Endodermal cell (in vitro differentiated cells): ENCODE results near the gene ATOH8. TPM values are rescaled to one million over a fixed set of nuclear protein-coding genes. Genes with fewer than 3 reads are reported as not detected.
"Not testable (repeated sequence)": the region's sequence is repeated elsewhere in the genome, so short reads cannot be mapped to it uniquely, and the experiment has no call there.

Source experiments
- DNase-seq: peaks from one replicate; pipeline ENCODE4 v3.0.0-alpha.2; 2017
- H3K27ac ChIP-seq: 2 replicates; pipeline ENCODE4 v1.5.1; 2013; ENCODE audit warnings: mild to moderate bottlenecking, low read depth, low read length, moderate library complexity
- H3K27me3 ChIP-seq: 2 replicates; pipeline ENCODE4 v1.6.1; 2013; ENCODE audit warnings: mild to moderate bottlenecking, low read length, moderate library complexity; ENCODE audit not compliant: insufficient read depth, control insufficient read depth, poor library complexity, severe bottlenecking
- H3K36me3 ChIP-seq: 2 replicates; pipeline ENCODE4 v1.7.0; 2013; ENCODE audit warnings: mild to moderate bottlenecking, low read length, moderate library complexity; ENCODE audit not compliant: control insufficient read depth, insufficient read depth
- H3K4me1 ChIP-seq: one replicate; pipeline ENCODE4 v1.7.0; 2013; ENCODE audit warnings: low read length; ENCODE audit not compliant: control insufficient read depth, insufficient read depth
- H3K4me3 ChIP-seq: 2 replicates; pipeline ENCODE4 v1.5.1; 2013; ENCODE audit warnings: mild to moderate bottlenecking, low read length, moderate library complexity
- H3K9ac ChIP-seq: 2 replicates; pipeline ENCODE4 v1.6.1; 2013; ENCODE audit warnings: mild to moderate bottlenecking, low read length, moderate library complexity; ENCODE audit not compliant: poor library complexity, severe bottlenecking; ENCODE audit errors: extremely low read depth
- H3K9me3 ChIP-seq: 2 replicates; pipeline ENCODE4 v1.6.1; 2013; ENCODE audit warnings: mild to moderate bottlenecking, low read length, moderate library complexity; ENCODE audit not compliant: control insufficient read depth
- H3K27ac Mint-ChIP-seq: 2 replicates; pipeline ENCODE4 v1.8.0; 2020; ENCODE audit warnings: mixed read lengths
- H3K27me3 Mint-ChIP-seq: 2 replicates; pipeline ENCODE4 v1.8.0; 2021; ENCODE audit warnings: mild to moderate bottlenecking, mixed read lengths; ENCODE audit not compliant: insufficient read depth
- H3K36me3 Mint-ChIP-seq: 2 replicates; pipeline ENCODE4 v1.8.0; 2020; ENCODE audit warnings: low read depth, mixed read lengths
- H3K4me1 Mint-ChIP-seq: 2 replicates; pipeline ENCODE4 v1.8.0; 2020; ENCODE audit warnings: mixed read lengths
- H3K4me3 Mint-ChIP-seq: 2 replicates; pipeline ENCODE4 v1.8.0; 2020; ENCODE audit warnings: mild to moderate bottlenecking, moderate library complexity, mixed read lengths
- H3K9me3 Mint-ChIP-seq: 2 replicates; pipeline ENCODE4 v1.8.0; 2020; ENCODE audit warnings: mild to moderate bottlenecking, mixed read lengths
- WGBS, 2 experiments: methylation state at CpG; one replicate each; pipeline versions ENCODE4 v1.1.5 to v1.1.7; 2013; ENCODE audit warnings: missing lambda C conversion rate in 2 of 2, mixed read lengths in 1 of 2; ENCODE audit not compliant: insufficient coverage in 1 of 2, insufficient read length in 1 of 2; 5-methylcytosine and 5-hydroxymethylcytosine counted together
- total RNA-seq, 2 donors: library from RNA; stranded (reverse); fragmentation: NEBNext Ultra II Directional in 1 of 2; extraction: Animal tissue kit (Norgen Biotek cat#: 25700) in 1 of 2; gene quantifications; 2 replicates in 1 of 2; 3 replicates in 1 of 2; pipeline ENCODE4 v1.2.1, GENCODE V29; 2021
- TF ChIP-seq, protein P1 (sequence below): fragments of 200-600 bp; sonication (generic); conservative IDR thresholded peaks from 2 replicates; pipeline ENCODE4 v1.5.0; 2021; ENCODE audit warnings: antibody characterized with exemption, mild to moderate bottlenecking

Gene ATOH8
- total RNA-seq, 2 donors from 2014 or later = 1.3 to 1.6 TPM

DNA sequence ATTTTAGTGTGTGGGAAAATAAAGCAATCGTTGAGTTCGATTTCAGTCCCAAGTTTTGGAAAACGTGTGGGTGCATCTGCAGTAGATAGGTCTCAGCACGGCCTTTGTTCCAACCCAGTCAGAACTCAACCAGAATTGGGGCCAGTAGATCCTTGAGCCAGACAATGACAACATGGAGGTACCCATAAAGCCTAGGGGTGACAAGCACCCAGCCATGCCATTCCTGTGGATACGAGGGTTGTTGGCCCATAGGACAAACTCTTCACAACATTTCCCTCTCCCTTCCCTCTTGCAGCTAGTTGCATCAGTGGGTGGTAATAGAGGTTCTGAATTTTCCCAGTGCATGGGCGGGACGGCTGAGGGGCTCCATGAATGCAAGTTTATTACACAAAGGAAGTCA, 74.9 kb downstream of the ATOH8 start:
- TF ChIP-seq, protein P1, sequence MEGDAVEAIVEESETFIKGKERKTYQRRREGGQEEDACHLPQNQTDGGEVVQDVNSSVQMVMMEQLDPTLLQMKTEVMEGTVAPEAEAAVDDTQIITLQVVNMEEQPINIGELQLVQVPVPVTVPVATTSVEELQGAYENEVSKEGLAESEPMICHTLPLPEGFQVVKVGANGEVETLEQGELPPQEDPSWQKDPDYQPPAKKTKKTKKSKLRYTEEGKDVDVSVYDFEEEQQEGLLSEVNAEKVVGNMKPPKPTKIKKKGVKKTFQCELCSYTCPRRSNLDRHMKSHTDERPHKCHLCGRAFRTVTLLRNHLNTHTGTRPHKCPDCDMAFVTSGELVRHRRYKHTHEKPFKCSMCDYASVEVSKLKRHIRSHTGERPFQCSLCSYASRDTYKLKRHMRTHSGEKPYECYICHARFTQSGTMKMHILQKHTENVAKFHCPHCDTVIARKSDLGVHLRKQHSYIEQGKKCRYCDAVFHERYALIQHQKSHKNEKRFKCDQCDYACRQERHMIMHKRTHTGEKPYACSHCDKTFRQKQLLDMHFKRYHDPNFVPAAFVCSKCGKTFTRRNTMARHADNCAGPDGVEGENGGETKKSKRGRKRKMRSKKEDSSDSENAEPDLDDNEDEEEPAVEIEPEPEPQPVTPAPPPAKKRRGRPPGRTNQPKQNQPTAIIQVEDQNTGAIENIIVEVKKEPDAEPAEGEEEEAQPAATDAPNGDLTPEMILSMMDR = no peak
- no peak overlapping the region for H3K9ac ChIP-seq
- Mint-ChIP-seq H3K4me1 (peaks cover 3% of the 10 kb centered on the region), H3K27ac (no peak overlapping the region), H3K36me3 (no peaks in the 10 kb centered on the region), H3K27me3 (peaks cover 31% of the 10 kb centered on the region), H3K4me3 (no peak overlapping the region), H3K9me3 (no peaks in the 10 kb centered on the region)
- no peaks in the 10 kb centered on the region for H3K9me3 ChIP-seq
- no peak overlapping the region for H3K4me3 ChIP-seq
- peaks cover 2% of the 10 kb centered on the region for H3K4me1 ChIP-seq
- H3K36me3 ChIP-seq = no peaks in the 10 kb centered on the region
- H3K27me3 ChIP-seq = peaks cover 4% of the 10 kb centered on the region
- no peak for DNase-seq
- no peak overlapping the region for H3K27ac ChIP-seq
- 91 to 98% methylated on average over 4 to 7 of the region's 7 CpGs for WGBS, 2 experiments

DNA sequence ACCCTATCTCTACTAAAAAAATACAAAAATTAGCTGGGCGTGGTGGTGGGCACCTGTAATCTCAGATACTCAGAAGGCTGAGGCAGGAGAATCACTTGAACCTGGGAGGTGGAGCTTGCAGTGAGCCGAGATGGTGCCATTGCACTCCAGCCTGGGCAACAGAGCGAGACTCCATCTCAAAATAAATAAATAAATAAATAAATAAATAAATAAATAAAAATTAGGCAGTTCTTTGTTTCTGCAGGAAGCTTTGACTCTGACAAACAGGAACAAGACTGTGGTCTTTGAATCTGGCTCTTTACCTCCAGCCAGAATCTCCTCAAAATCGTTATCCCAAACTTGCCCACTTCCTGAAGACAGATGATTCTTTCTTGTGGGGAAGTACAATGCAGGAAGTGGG, 75.6 kb downstream of the ATOH8 start:
- H3K9me3 ChIP-seq, H3K4me3 ChIP-seq, H3K27me3 ChIP-seq, H3K4me1 ChIP-seq, H3K9ac ChIP-seq, H3K36me3 ChIP-seq, H3K27ac Mint-ChIP-seq, H3K36me3 Mint-ChIP-seq, DNase-seq, H3K9me3 Mint-ChIP-seq, H3K4me3 Mint-ChIP-seq, H3K4me1 Mint-ChIP-seq, H3K27ac ChIP-seq: not testable (repeated sequence)
- peaks cover 25% of the 10 kb centered on the region for H3K27me3 Mint-ChIP-seq
- WGBS, 2 experiments = 91% methylated on average over 3 of the region's 4 CpGs; no CpG with 5 or more reads in 1 of the 2 experiments

DNA sequence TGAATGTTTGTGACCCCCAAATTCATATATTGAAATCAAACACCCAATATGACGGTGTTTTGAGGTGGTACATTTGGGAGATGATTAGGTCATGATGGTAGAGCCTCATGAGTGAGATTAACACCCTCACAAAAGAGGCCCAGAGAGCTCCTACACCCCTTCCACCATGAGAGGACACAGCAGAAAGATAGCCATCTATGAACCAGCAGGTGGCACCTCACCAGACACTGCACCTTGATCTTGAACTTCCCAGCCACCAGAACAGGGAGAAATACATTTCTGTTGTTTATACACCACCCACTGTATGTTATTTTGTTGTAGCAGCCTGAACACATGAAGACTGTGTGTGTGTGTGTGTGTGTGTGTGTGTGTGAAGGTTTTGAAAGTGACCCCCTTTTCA, 76.9 kb downstream of the ATOH8 start:
- WGBS, 2 experiments = no CpG with 5 or more reads among the region's 1 CpG

More for the DNA sequence above, 76.9 kb downstream of the ATOH8 start:
- Mint-ChIP-seq H3K36me3 (no peaks in the 10 kb centered on the region), H3K9me3 (no peaks in the 10 kb centered on the region), H3K4me1 (peaks cover 3% of the 10 kb centered on the region), H3K4me3 (no peak overlapping the region), H3K27ac (no peak overlapping the region), H3K27me3 (peaks cover 18% of the 10 kb centered on the region)
- Histone ChIP-seq H3K9ac (no peak overlapping the region), H3K36me3 (no peaks in the 10 kb centered on the region), H3K9me3 (no peaks in the 10 kb centered on the region), H3K27ac (no peak overlapping the region), H3K4me3 (no peak overlapping the region), H3K27me3 (peaks cover 4% of the 10 kb centered on the region), H3K4me1 (no peaks in the 10 kb centered on the region)
- TF ChIP-seq, protein P1 = no peak
- no peak for DNase-seq
